GM12865 (cell line): Measurements from ENCODE around the gene GPC6.
"Not testable (repeated sequence)": the region's sequence is repeated elsewhere in the genome, so short reads cannot be mapped to it uniquely, and the experiment has no call there.

Experiments
- DNase-seq: peaks from one replicate; pipeline ENCODE4 v3.0.0; 2010; ENCODE audit warnings: low read depth
- H3K4me3 ChIP-seq: 2 replicates; pipeline ENCODE4 v1.5.1; 2011; ENCODE audit warnings: mild to moderate bottlenecking, low read depth, low read length, control low read depth
- CTCF ChIP-seq: IDR thresholded peaks from 2 replicates; pipeline ENCODE4 v1.5.1; 2011; ENCODE audit warnings: low read length, control low read depth, low read depth, inconsistent platforms; ENCODE audit not compliant: insufficient read depth; ENCODE audit errors: missing control alignments

The GPC6 gene

DNA sequence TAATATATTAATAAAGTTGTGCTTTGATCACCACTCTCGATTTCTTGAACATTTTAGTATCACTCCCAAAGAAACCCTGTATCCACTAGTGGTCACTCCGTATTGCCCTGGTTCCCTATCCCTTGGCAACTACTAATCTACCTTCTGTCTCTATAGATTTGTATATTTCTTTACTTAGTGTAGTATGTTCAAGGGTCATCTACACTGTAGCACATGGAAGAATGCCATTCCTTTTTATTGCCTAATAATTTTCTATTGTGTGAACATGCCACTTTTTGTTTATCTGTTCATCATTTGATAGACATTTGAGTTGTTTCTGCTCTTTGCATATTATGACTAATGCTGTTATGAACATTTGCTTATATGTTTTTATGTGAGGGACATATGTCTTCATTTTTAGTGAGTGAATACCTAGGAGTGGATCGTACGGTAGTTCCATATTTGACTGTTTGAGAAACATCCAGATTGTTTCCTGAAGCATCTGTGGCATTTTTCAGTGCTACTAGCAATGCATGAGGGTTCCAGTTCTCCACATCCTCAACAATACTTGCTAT, 254.0 kb downstream of the GPC6 start:
- H3K4me3 ChIP-seq: no peak overlapping the region
- no peak for DNase-seq
- TF ChIP-seq CTCF: no peak

GRCh38 chr13:93496117-93496516, 269.5 kb downstream of the GPC6 start:
- not testable (repeated sequence) for H3K4me3 ChIP-seq, DNase-seq

- no peak for DNase-seq
- no peak overlapping the region for H3K4me3 ChIP-seq
- TF ChIP-seq CTCF: no peak
Observed at GRCh38 chr13:93496985-93497673, 270.5 kb downstream of the GPC6 start.

- no peak overlapping the region for H3K4me3 ChIP-seq
- no peak for TF ChIP-seq CTCF
- DNase-seq: no peak
Observed at GRCh38 chr13:93499991-93500390, 273.4 kb downstream of the GPC6 start.

DNA sequence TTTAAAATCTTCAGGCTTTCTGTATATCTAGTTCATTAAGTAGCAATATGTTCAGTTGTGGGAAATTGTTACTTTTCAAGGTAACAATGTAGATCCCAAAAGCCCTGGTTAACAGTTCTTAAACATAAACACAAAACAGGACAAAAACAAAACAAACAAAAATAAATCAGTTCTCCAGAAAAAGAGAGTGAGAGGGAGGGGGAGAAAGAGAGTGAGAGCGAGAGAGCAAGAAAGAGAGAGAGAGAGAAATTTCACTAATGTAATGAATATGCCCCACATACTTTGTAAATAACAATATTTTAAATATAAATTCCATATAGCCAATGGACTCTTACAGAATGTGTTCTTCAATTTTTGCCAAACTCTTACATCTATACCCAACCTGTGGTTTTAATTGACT, 275.5 kb downstream of the GPC6 start:
- TF ChIP-seq CTCF: no peak
- no peak for DNase-seq
- H3K4me3 ChIP-seq: no peak overlapping the region

- DNase-seq: no peak
- H3K4me3 ChIP-seq: no peak overlapping the region
- no peak for TF ChIP-seq CTCF
Observed at GRCh38 chr13:93502987-93503615, 276.5 kb downstream of the GPC6 start.

DNA sequence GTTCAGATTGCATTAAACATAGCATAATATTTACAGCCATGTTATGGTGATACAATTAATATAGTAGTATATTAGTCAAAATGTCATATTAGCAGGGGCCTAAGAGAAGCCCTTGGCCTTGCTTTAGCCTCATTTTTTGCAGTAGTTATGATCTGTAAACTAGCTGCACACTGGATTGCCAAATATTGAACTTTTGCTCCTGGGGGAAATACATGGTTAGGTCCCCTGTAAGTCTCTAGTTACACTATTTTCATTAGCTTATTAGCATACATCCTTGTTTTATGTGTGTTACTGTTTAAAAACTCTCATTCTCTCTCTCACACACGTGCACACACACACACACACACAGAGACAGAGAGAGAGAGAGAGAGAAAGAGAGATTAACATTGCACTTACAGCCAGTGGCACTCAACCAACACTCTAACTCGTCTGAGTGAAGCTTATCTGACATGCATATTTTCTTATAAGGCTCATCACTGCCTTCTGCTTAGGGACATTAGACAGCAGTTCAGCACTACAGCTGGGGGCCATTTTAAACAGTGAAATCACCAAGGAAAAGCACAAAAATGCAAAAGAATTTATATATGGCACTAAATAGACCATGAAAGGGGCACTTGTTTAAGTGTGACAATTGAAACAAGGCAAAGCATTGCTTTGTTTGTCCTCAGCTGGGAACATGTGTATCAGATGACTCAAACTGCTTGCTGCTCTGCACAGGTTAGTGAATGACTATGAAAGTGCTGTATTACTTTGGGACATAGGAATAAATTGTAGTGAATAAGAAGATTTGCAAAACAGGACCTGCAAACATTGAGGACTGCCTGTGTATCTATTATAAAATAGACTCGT, 278.7 kb downstream of the GPC6 start:
- H3K4me3 ChIP-seq: no peak overlapping the region
- TF ChIP-seq CTCF: no peak
- no peak for DNase-seq
